NCI-H1930 (cell line): ENCODE measurements around the gene VASP.

Experiments
- DNase-seq, 2 experiments: peaks; one replicate each; lab custom pipeline; 2025; lab: John Stamatoyannopoulos, UW

The VASP gene

GRCh38 chr19:45473682-45474605 is 33.3 kb upstream of the VASP start:
- DNase-seq = no peak

- no peak for DNase-seq
Observed at GRCh38 chr19:45474606-45475521, 32.4 kb upstream of the VASP start.

GRCh38 chr19:45475537-45476291 is 31.6 kb upstream of the VASP start:
- DNase-seq = no peak

GRCh38 chr19:45476304-45476703 is 31.0 kb upstream of the VASP start:
- DNase-seq = no peak

- no peak for DNase-seq
Observed at GRCh38 chr19:45477186-45477585, 30.1 kb upstream of the VASP start.

GRCh38 chr19:45477713-45478453 is 29.4 kb upstream of the VASP start:
- DNase-seq = peak in 1 of 2 experiments; percentile 47

GRCh38 chr19:45478454-45479238 is 28.6 kb upstream of the VASP start:
- DNase-seq = peak; percentile 90 to 93

- no peak for DNase-seq
Observed at GRCh38 chr19:45483033-45483432, 24.2 kb upstream of the VASP start.

GRCh38 chr19:45484273-45484945 is 22.9 kb upstream of the VASP start:
- no peak for DNase-seq

- DNase-seq = peak; percentile 93 to 98
Observed at GRCh38 chr19:45485305-45486077, 21.8 kb upstream of the VASP start.

- DNase-seq = no peak
Observed at GRCh38 chr19:45488708-45489107, 18.6 kb upstream of the VASP start.

- DNase-seq = no peak
Observed at GRCh38 chr19:45489216-45489855, 17.9 kb upstream of the VASP start.

GRCh38 chr19:45492137-45492626 is 15.1 kb upstream of the VASP start:
- no peak for DNase-seq

- no peak for DNase-seq
Observed at GRCh38 chr19:45492627-45493470, 14.4 kb upstream of the VASP start.

- DNase-seq = no peak
Observed at GRCh38 chr19:45494261-45494916, 12.9 kb upstream of the VASP start.

GRCh38 chr19:45495178-45495577 is 12.1 kb upstream of the VASP start:
- no peak for DNase-seq
